Uterus (tissue), 2 donors: ENCODE measurements around the gene ASB2.

Experiments used
- POLR2A ChIP-seq, 2 donors: fragments of 450-650 bp; IDR thresholded peaks; one replicate each; pipeline ENCODE4 v1.6.1; 2016; ENCODE audit warnings: antibody characterized with exemption in 2 of 2, mild to moderate bottlenecking in 1 of 2, moderate library complexity in 1 of 2
- TF ChIP-seq, protein P1 (sequence below), 4 experiments: fragments of 200-600 bp in 2 of 4; fragments of 450-650 bp in 2 of 4; sonication (generic) in 2 of 4; IDR thresholded peaks; one replicate each; pipeline ENCODE4 v1.5.1; 2016 to 2019; ENCODE audit warnings: antibody characterized with exemption in 4 of 4, mild to moderate bottlenecking in 2 of 4, moderate library complexity in 1 of 4

DNA sequence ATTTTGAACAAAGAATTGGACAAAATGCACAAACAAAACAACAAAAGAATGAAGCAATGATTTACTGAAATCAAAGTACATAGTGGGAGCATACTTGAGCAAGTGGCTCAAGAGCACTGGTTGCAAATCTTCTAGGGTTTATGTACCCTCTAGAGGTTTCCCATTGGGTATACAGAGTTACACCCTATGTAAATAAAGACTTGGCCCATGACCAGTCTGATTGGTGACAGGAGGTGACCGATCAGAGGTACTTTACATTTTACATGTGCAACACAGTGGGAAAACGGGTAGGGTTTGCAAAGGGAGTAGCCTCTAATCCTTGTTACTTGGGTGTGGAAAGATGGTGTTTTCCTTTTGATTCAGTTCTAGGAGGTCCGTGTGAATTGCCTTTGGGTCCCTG is 59.9 kb downstream of the ASB2 start:
- no peak for TF ChIP-seq POLR2A (IDR thresholded peaks at IDR 0.05)
- TF ChIP-seq, protein P1, sequence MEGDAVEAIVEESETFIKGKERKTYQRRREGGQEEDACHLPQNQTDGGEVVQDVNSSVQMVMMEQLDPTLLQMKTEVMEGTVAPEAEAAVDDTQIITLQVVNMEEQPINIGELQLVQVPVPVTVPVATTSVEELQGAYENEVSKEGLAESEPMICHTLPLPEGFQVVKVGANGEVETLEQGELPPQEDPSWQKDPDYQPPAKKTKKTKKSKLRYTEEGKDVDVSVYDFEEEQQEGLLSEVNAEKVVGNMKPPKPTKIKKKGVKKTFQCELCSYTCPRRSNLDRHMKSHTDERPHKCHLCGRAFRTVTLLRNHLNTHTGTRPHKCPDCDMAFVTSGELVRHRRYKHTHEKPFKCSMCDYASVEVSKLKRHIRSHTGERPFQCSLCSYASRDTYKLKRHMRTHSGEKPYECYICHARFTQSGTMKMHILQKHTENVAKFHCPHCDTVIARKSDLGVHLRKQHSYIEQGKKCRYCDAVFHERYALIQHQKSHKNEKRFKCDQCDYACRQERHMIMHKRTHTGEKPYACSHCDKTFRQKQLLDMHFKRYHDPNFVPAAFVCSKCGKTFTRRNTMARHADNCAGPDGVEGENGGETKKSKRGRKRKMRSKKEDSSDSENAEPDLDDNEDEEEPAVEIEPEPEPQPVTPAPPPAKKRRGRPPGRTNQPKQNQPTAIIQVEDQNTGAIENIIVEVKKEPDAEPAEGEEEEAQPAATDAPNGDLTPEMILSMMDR (IDR thresholded peaks at IDR 0.05) = no peak
